GM23338 (cell line): ENCODE data around the gene ADGRG6. TPM values are rescaled to one million over a fixed set of nuclear protein-coding genes. Genes with fewer than 3 reads are reported as not detected.
A peak's percentile ranks its signal among the peaks of the same experiment; 100 is the strongest.

Experiments
- ATAC-seq: fragments of 200-7000 bp; cut with Tn5 transposase; 3 replicates; pipeline ENCODE4 v1.9.1; 2020
- DNase-seq: peaks from one replicate; pipeline ENCODE4 v3.0.0-alpha.2; 2015; ENCODE audit warnings: low spot score
- H2AFZ ChIP-seq: fragments of 200-600 bp; sonication (generic); 2 replicates; pipeline ENCODE4 v1.8.0; 2016; ENCODE audit warnings: antibody characterized with exemption, mild to moderate bottlenecking, moderate library complexity
- H3F3A ChIP-seq: fragments of 200-600 bp; sonication (generic); replicated peaks from 2 replicates; pipeline ENCODE4 v1.8.0; 2017; ENCODE audit warnings: antibody characterized with exemption, mixed run types, low read depth
- H3K27ac ChIP-seq: fragments of 200-600 bp; sonication (generic); 2 replicates; pipeline ENCODE4 v1.6.1; 2016; ENCODE audit warnings: low read depth
- H3K27me3 ChIP-seq: fragments of 200-600 bp; sonication (generic); 2 replicates; pipeline ENCODE4 v1.8.0; 2016; ENCODE audit warnings: mild to moderate bottlenecking, mixed run types, moderate library complexity; ENCODE audit not compliant: insufficient read depth
- H3K36me3 ChIP-seq: fragments of 200-600 bp; sonication (generic); 2 replicates; pipeline ENCODE4 v1.8.0; 2016; ENCODE audit warnings: mild to moderate bottlenecking; ENCODE audit not compliant: insufficient read depth
- H3K4me1 ChIP-seq: fragments of 200-600 bp; sonication (generic); 2 replicates; pipeline ENCODE4 v1.8.0; 2016; ENCODE audit warnings: mild to moderate bottlenecking, moderate library complexity; ENCODE audit not compliant: insufficient read depth
- H3K4me2 ChIP-seq: fragments of 200-600 bp; sonication (generic); 2 replicates; pipeline ENCODE4 v1.7.1; 2017; ENCODE audit warnings: mixed run types
- H3K4me3 ChIP-seq: fragments of 200-600 bp; sonication (generic); 2 replicates; pipeline ENCODE4 v1.6.1; 2016; ENCODE audit warnings: mixed run types
- H3K79me2 ChIP-seq: fragments of 200-600 bp; sonication (generic); replicated peaks from 2 replicates; pipeline ENCODE4 v1.8.0; 2017; ENCODE audit warnings: mild to moderate bottlenecking; ENCODE audit not compliant: insufficient read depth
- H3K9me2 ChIP-seq: fragments of 200-600 bp; sonication (generic); 2 replicates; pipeline ENCODE4 v1.8.0; 2017; ENCODE audit not compliant: insufficient read depth
- H4K20me1 ChIP-seq: fragments of 200-600 bp; sonication (generic); replicated peaks from 2 replicates; pipeline ENCODE4 v1.8.0; 2017; ENCODE audit warnings: mild to moderate bottlenecking; ENCODE audit not compliant: insufficient read depth
- H3K27ac Mint-ChIP-seq: 2 replicates; pipeline ENCODE4 v1.8.0; 2020; ENCODE audit warnings: inconsistent platforms, mild to moderate bottlenecking, moderate library complexity, mixed read lengths
- H3K27me3 Mint-ChIP-seq: 3 replicates; pipeline ENCODE4 v1.8.0; 2022; ENCODE audit warnings: low read depth, mild to moderate bottlenecking, moderate library complexity, mixed read lengths, inconsistent platforms; ENCODE audit not compliant: insufficient read depth, poor library complexity
- H3K36me3 Mint-ChIP-seq: 3 replicates; pipeline ENCODE4 v1.8.0; 2021; ENCODE audit warnings: low read depth, mild to moderate bottlenecking, inconsistent platforms, moderate library complexity, mixed read lengths
- H3K4me1 Mint-ChIP-seq: 3 replicates; pipeline ENCODE4 v1.8.0; 2020; ENCODE audit warnings: mild to moderate bottlenecking, inconsistent platforms, mixed read lengths
- H3K4me3 Mint-ChIP-seq: 3 replicates; pipeline ENCODE4 v1.8.0; 2021; ENCODE audit warnings: moderate library complexity, mild to moderate bottlenecking, inconsistent platforms, mixed read lengths
- H3K9me3 Mint-ChIP-seq: 3 replicates; pipeline ENCODE4 v1.8.0; 2020; ENCODE audit warnings: moderate library complexity, mild to moderate bottlenecking, inconsistent platforms, mixed read lengths
- CREB1 ChIP-seq: fragments of 250-450 bp; sonication (Bioruptor Pico); IDR thresholded peaks from 2 replicates; pipeline ENCODE4 v1.5.0; 2020; ENCODE audit warnings: low read depth, mild to moderate bottlenecking, moderate library complexity
- EZH2 ChIP-seq: fragments of 200-600 bp; sonication (generic); IDR thresholded peaks from one replicate; pipeline ENCODE4 v1.8.0; 2017; ENCODE audit warnings: antibody characterized with exemption, mild to moderate bottlenecking, low read depth; ENCODE audit not compliant: unreplicated experiment
- EZH2phosphoT487 ChIP-seq: fragments of 200-600 bp; sonication (generic); IDR thresholded peaks from one replicate; pipeline ENCODE4 v1.8.1; 2018; ENCODE audit warnings: antibody characterized with exemption; ENCODE audit not compliant: unreplicated experiment
- JUNB ChIP-seq: IDR thresholded peaks from one replicate; pipeline ENCODE4 v1.6.1; 2016; ENCODE audit warnings: antibody characterized with exemption; ENCODE audit not compliant: unreplicated experiment
- NANOG ChIP-seq: IDR thresholded peaks from 2 replicates; pipeline ENCODE4 v1.6.1; 2016; ENCODE audit warnings: antibody characterized with exemption, borderline replicate concordance
- POLR2AphosphoS5 ChIP-seq: IDR thresholded peaks from 2 replicates; pipeline ENCODE4 v1.6.1; 2016; ENCODE audit warnings: antibody characterized with exemption, low read depth
- ZNF114 ChIP-seq: fragments of 250-450 bp; sonication (Bioruptor Pico); IDR thresholded peaks from 2 replicates; pipeline ENCODE4 v1.5.0; 2020; ENCODE audit warnings: mild to moderate bottlenecking, moderate library complexity
- ZNF331 ChIP-seq: fragments of 250-450 bp; sonication (Bioruptor Pico); IDR thresholded peaks from 2 replicates; pipeline ENCODE4 v1.5.0; 2020; ENCODE audit warnings: low read depth, mild to moderate bottlenecking, moderate library complexity
- polyA plus RNA-seq: library from polyadenylated mRNA; unstranded; fragments of >200 nt; fragmentation: Nextera tagmentation; extraction: Ambion mirVana; gene quantifications from 2 replicates; pipeline ENCODE4 v1.2.1, GENCODE V29; 2016
- total RNA-seq: library from RNA; depleted of rRNA; stranded (reverse); fragments of >200 nt; shearing (Covaris generic); gene quantifications from 2 replicates; pipeline ENCODE4 v1.2.3, GENCODE V29; 2014
- TF ChIP-seq, protein P1 (sequence below): IDR thresholded peaks from 2 replicates; pipeline ENCODE4 v1.6.1; 2016; ENCODE audit warnings: antibody characterized with exemption
- TF ChIP-seq, protein P2 (sequence below): IDR thresholded peaks from one replicate; pipeline ENCODE4 v1.6.1; 2018; ENCODE audit warnings: antibody characterized with exemption; ENCODE audit not compliant: unreplicated experiment

Gene ADGRG6
- total and polyA plus RNA-seq, 2 experiments from 2014 or later = 1.3 to 7.7 TPM

GRCh38 chr6:142414462-142415250 lies 112.8 kb downstream of the ADGRG6 start:
- Histone ChIP-seq H3K36me3 (no peaks in the 10 kb centered on the region), H3K4me2 (no peak overlapping the region), H3K9me2 (peaks cover 7% of the 10 kb centered on the region; the same call in 1 of the 2 replicates), H3F3A (no peaks in the 10 kb centered on the region), H4K20me1 (no peaks in the 10 kb centered on the region), H3K27me3 (no peaks in the 10 kb centered on the region), H3K79me2 (no peaks in the 10 kb centered on the region), H3K27ac (no peak overlapping the region), H3K4me3 (no peak overlapping the region), H2AFZ (no peak overlapping the region), H3K4me1 (peaks cover 58% of the 10 kb centered on the region)
- Mint-ChIP-seq H3K27me3 (no peaks in the 10 kb centered on the region), H3K4me1 (peaks cover 33% of the 10 kb centered on the region), H3K36me3 (no peaks in the 10 kb centered on the region), H3K4me3 (no peak overlapping the region), H3K27ac (no peak overlapping the region), H3K9me3 (no peaks in the 10 kb centered on the region)
- no peak for TF ChIP-seq NANOG
- DNase-seq = no peak
- ATAC-seq = no peak

DNA sequence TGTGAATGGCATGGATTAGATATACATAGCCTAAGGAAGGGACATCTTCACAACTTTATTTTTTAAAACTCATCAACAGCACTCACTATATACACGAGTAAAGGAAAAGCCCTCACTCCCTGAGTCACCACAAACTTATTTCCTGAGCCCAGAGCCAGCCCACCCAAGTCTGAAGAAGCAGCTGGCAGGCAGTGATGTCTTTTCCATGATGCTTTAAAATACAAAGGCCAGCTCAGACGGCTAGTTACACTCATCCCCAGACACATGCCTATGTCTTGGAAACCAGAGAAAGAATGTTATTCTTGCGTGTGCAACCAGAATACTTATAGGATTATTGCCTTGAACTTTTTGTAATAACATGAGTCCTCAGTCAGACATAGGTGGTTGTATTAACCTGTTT lies 114.4 kb downstream of the ADGRG6 start:
- H3K27ac ChIP-seq = 0 out of 2 replicates have a peak overlapping the region, but pooled peaks have one; percentile 64
- H3K4me3 ChIP-seq = no peak overlapping the region
- H3K27ac Mint-ChIP-seq = no peak overlapping the region; the same call in 1 of the 2 replicates
- DNase-seq = peak; percentile 20
- H3K36me3 Mint-ChIP-seq = no peaks in the 10 kb centered on the region
- peak overlapping the region; percentile 37; the same call in 1 of the 2 replicates for H3K4me2 ChIP-seq
- no peak overlapping the region for H3K4me3 Mint-ChIP-seq
- H3K36me3 ChIP-seq = no peaks in the 10 kb centered on the region
- no peaks in the 10 kb centered on the region for H3K79me2 ChIP-seq
- H2AFZ ChIP-seq = no peak overlapping the region
- no peak; the same call in 1 of the 3 replicates for ATAC-seq
- H3K27me3 Mint-ChIP-seq = no peaks in the 10 kb centered on the region
- peaks cover 31% of the 10 kb centered on the region for H3K4me1 Mint-ChIP-seq
- no peaks in the 10 kb centered on the region for H3K27me3 ChIP-seq
- peaks cover 53% of the 10 kb centered on the region for H3K4me1 ChIP-seq
- H3K9me2 ChIP-seq = peaks cover 7% of the 10 kb centered on the region; the same call in 1 of the 2 replicates
- H3K9me3 Mint-ChIP-seq = no peaks in the 10 kb centered on the region
- no peaks in the 10 kb centered on the region for H4K20me1 ChIP-seq
- H3F3A ChIP-seq = no peaks in the 10 kb centered on the region
- TF ChIP-seq, protein P1, sequence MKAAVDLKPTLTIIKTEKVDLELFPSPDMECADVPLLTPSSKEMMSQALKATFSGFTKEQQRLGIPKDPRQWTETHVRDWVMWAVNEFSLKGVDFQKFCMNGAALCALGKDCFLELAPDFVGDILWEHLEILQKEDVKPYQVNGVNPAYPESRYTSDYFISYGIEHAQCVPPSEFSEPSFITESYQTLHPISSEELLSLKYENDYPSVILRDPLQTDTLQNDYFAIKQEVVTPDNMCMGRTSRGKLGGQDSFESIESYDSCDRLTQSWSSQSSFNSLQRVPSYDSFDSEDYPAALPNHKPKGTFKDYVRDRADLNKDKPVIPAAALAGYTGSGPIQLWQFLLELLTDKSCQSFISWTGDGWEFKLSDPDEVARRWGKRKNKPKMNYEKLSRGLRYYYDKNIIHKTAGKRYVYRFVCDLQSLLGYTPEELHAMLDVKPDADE = no peak
- TF ChIP-seq ZNF331 (CRISPR knock-in tag) = no peak
- TF ChIP-seq, protein P2, sequence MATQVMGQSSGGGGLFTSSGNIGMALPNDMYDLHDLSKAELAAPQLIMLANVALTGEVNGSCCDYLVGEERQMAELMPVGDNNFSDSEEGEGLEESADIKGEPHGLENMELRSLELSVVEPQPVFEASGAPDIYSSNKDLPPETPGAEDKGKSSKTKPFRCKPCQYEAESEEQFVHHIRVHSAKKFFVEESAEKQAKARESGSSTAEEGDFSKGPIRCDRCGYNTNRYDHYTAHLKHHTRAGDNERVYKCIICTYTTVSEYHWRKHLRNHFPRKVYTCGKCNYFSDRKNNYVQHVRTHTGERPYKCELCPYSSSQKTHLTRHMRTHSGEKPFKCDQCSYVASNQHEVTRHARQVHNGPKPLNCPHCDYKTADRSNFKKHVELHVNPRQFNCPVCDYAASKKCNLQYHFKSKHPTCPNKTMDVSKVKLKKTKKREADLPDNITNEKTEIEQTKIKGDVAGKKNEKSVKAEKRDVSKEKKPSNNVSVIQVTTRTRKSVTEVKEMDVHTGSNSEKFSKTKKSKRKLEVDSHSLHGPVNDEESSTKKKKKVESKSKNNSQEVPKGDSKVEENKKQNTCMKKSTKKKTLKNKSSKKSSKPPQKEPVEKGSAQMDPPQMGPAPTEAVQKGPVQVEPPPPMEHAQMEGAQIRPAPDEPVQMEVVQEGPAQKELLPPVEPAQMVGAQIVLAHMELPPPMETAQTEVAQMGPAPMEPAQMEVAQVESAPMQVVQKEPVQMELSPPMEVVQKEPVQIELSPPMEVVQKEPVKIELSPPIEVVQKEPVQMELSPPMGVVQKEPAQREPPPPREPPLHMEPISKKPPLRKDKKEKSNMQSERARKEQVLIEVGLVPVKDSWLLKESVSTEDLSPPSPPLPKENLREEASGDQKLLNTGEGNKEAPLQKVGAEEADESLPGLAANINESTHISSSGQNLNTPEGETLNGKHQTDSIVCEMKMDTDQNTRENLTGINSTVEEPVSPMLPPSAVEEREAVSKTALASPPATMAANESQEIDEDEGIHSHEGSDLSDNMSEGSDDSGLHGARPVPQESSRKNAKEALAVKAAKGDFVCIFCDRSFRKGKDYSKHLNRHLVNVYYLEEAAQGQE = no peak
- no peak for TF ChIP-seq EZH2phosphoT487
- no peak for TF ChIP-seq NANOG
- no peak for TF ChIP-seq POLR2AphosphoS5
- no peak for TF ChIP-seq CREB1 (CRISPR knock-in tag)
- TF ChIP-seq EZH2 = no peak
- no peak for TF ChIP-seq ZNF114 (CRISPR knock-in tag)
- no peak for TF ChIP-seq JUNB
